Neural progenitor cell (in vitro differentiated cells): ENCODE results near the gene FAM13C.

Experiments
- EZH2phosphoT487 ChIP-seq: fragments of 200-600 bp; sonication (generic); IDR thresholded peaks from 2 replicates; pipeline ENCODE4 v1.6.1; 2017; ENCODE audit warnings: antibody characterized with exemption
- TF ChIP-seq, protein P1 (sequence below): fragments of 200-600 bp; sonication (generic); IDR thresholded peaks from 2 replicates; pipeline ENCODE4 v1.5.1; 2017; ENCODE audit warnings: antibody characterized with exemption, mild to moderate bottlenecking

DNA sequence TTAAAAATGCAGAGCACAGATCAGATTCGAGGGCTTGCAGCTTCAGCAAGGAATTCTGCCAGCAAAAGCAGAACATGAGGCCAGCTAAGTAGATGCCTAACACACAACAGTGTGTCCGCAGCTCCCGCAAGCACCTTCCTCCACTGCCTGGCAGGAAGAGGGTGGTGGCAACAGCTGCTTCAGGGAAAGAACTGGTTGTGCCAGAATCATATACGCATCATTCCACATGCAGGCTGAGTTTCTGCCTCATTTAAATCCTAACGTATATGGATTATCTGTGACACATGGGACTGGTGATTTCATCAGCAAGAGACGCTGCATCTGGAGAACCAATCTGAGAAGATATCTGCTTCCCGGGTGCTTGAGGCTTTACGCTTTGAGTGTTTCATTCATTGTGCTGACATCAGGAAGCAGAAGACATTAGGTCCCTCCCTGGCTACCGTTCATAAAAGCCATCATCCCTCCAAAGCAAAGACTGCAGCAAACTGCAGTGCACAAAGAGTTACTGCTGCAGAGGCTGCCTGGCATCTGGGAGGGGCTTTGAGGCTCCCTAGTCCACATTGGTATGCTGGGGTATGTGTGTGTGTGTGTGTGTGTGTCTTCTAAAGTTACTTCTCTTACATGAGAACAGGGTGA lies 78.8 kb downstream of the FAM13C start:
- TF ChIP-seq, protein P1, sequence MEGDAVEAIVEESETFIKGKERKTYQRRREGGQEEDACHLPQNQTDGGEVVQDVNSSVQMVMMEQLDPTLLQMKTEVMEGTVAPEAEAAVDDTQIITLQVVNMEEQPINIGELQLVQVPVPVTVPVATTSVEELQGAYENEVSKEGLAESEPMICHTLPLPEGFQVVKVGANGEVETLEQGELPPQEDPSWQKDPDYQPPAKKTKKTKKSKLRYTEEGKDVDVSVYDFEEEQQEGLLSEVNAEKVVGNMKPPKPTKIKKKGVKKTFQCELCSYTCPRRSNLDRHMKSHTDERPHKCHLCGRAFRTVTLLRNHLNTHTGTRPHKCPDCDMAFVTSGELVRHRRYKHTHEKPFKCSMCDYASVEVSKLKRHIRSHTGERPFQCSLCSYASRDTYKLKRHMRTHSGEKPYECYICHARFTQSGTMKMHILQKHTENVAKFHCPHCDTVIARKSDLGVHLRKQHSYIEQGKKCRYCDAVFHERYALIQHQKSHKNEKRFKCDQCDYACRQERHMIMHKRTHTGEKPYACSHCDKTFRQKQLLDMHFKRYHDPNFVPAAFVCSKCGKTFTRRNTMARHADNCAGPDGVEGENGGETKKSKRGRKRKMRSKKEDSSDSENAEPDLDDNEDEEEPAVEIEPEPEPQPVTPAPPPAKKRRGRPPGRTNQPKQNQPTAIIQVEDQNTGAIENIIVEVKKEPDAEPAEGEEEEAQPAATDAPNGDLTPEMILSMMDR: no peak
- TF ChIP-seq EZH2phosphoT487: no peak
